Mesendoderm (in vitro differentiated cells): Measurements from ENCODE around the gene STRA6.
A peak's percentile ranks its signal among the peaks of the same experiment; 100 is the strongest.

Experiments
- DNase-seq: peaks from one replicate; pipeline ENCODE4 v3.0.0; 2013
- H2AK5ac ChIP-seq: 2 replicates; pipeline ENCODE4 v1.6.1; 2013; ENCODE audit warnings: low read length, inconsistent platforms
- H2BK120ac ChIP-seq: 2 replicates; pipeline ENCODE4 v1.6.1; 2013; ENCODE audit warnings: low read depth, mild to moderate bottlenecking, low read length, moderate library complexity, mixed read lengths
- H2BK15ac ChIP-seq: replicated peaks from 2 replicates; pipeline ENCODE4 v1.6.1; 2013; ENCODE audit warnings: low read depth, mild to moderate bottlenecking, moderate library complexity
- H2BK5ac ChIP-seq: 2 replicates; pipeline ENCODE4 v1.6.1; 2013; ENCODE audit warnings: low read length, inconsistent platforms
- H3K18ac ChIP-seq: 2 replicates; pipeline ENCODE4 v1.6.1; 2013; ENCODE audit warnings: mild to moderate bottlenecking, low read length, mixed read lengths
- H3K23ac ChIP-seq: one replicate; pipeline ENCODE4 v1.6.1; 2013; ENCODE audit warnings: low read length
- H3K27ac ChIP-seq: 2 replicates; pipeline ENCODE4 v1.5.1; 2013; ENCODE audit warnings: low read depth, mild to moderate bottlenecking, inconsistent platforms, low read length, moderate library complexity
- H3K27me3 ChIP-seq: 2 replicates; pipeline ENCODE4 v1.6.1; 2013; ENCODE audit warnings: low read length, control low read depth, mild to moderate bottlenecking, inconsistent platforms; ENCODE audit not compliant: insufficient read depth, poor library complexity
- H3K36me3 ChIP-seq: 2 replicates; pipeline ENCODE4 v1.6.1; 2013; ENCODE audit warnings: low read length, inconsistent platforms; ENCODE audit not compliant: control insufficient read depth, insufficient read depth
- H3K4ac ChIP-seq: one replicate; pipeline ENCODE4 v1.6.1; 2013; ENCODE audit warnings: low read depth, mild to moderate bottlenecking, low read length, moderate library complexity
- H3K4me1 ChIP-seq: 2 replicates; pipeline ENCODE4 v1.6.1; 2013; ENCODE audit warnings: low read depth, low read length, inconsistent platforms; ENCODE audit not compliant: control insufficient read depth
- H3K4me2 ChIP-seq: 2 replicates; pipeline ENCODE4 v1.6.1; 2013; ENCODE audit warnings: low read length
- H3K4me3 ChIP-seq: 2 replicates; pipeline ENCODE4 v1.5.1; 2013; ENCODE audit warnings: mild to moderate bottlenecking, low read length
- H3K56ac ChIP-seq: one replicate; pipeline ENCODE4 v1.6.1; 2013; ENCODE audit warnings: low read length
- H3K79me1 ChIP-seq: 2 replicates; pipeline ENCODE4 v1.6.1; 2013; ENCODE audit warnings: low read length, inconsistent platforms
- H3K79me2 ChIP-seq: 2 replicates; pipeline ENCODE4 v1.6.1; 2013; ENCODE audit warnings: mild to moderate bottlenecking, low read length; ENCODE audit not compliant: control insufficient read depth, insufficient read depth
- H3K9ac ChIP-seq: 2 replicates; pipeline ENCODE4 v1.6.1; 2013; ENCODE audit warnings: low read length, inconsistent platforms
- H4K5ac ChIP-seq: one replicate; pipeline ENCODE4 v1.6.1; 2013; ENCODE audit warnings: low read length
- H4K8ac ChIP-seq: one replicate; pipeline ENCODE4 v1.6.1; 2013; ENCODE audit warnings: low read depth, mild to moderate bottlenecking, control low read depth, low read length, moderate library complexity
- WGBS: extraction: QIAGEN DNeasy Blood & Tissue Kit; methylation state at CpG from one replicate; pipeline ENCODE4 v1.1.7; 2013; ENCODE audit warnings: low lambda C conversion rate, missing lambda C conversion rate; ENCODE audit not compliant: insufficient coverage; ENCODE audit errors: extremely low coverage; 5-methylcytosine and 5-hydroxymethylcytosine counted together

The STRA6 gene

DNA sequence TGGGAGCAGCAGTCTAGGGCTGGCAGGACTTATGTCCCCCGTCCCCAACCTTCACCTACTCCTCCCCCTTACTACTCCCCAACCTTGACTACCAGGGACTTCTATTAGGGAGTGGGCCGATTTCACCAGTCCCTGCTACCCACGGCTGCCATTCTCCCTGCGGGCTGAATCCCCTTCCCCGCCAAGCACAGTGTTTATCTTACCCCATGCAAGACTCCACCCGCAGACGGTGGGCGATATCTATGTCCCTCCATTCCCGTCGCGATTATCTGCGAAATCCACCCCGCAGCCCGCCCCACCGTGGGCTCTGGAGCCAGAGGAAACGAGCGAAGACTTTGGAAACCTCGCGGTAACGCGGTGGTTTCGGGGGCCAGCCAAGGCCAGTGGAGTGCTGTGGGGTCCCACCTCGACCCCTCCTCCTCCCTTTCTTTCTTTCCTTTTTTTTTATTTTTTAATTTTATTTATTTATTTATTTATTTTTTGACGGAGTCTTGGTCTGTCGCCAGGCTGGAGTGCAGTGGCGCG, 67.5 kb downstream of the STRA6 start:
- Histone ChIP-seq H2AK5ac (no peak overlapping the region), H4K8ac (no peak overlapping the region), H3K27ac (no peak overlapping the region), H2BK15ac (no peak overlapping the region), H3K56ac (peak overlapping the region; percentile 67), H3K4ac (no peak overlapping the region), H3K18ac (no peak overlapping the region), H2BK120ac (no peak overlapping the region), H3K79me2 (no peaks in the 10 kb centered on the region), H4K5ac (no peak overlapping the region), H3K79me1 (no peaks in the 10 kb centered on the region), H3K27me3 (peaks cover 50% of the 10 kb centered on the region), H3K23ac (no peak overlapping the region), H3K4me2 (peak overlapping the region; percentile 10), H3K4me3 (no peak overlapping the region), H3K4me1 (peaks cover 8% of the 10 kb centered on the region), H2BK5ac (no peak overlapping the region), H3K9ac (peak overlapping the region; percentile 46), H3K36me3 (no peaks in the 10 kb centered on the region)
- no peak for DNase-seq
- WGBS: no CpG with 5 or more reads among the region's 27 CpGs

- Histone ChIP-seq H3K56ac (peak overlapping the region; percentile 67), H3K27me3 (peaks cover 51% of the 10 kb centered on the region), H3K4me3 (no peak overlapping the region), H3K27ac (no peak overlapping the region), H2BK120ac (no peak overlapping the region), H3K36me3 (no peaks in the 10 kb centered on the region), H2BK5ac (no peak overlapping the region), H4K5ac (no peak overlapping the region), H2BK15ac (no peak overlapping the region), H3K79me2 (no peaks in the 10 kb centered on the region), H3K4me1 (peaks cover 10% of the 10 kb centered on the region), H3K23ac (no peak overlapping the region), H3K4me2 (peak overlapping the region; percentile 11), H3K18ac (no peak overlapping the region), H4K8ac (no peak overlapping the region), H2AK5ac (no peak overlapping the region), H3K9ac (no peak overlapping the region), H3K4ac (no peak overlapping the region), H3K79me1 (no peaks in the 10 kb centered on the region)
- no CpG with 5 or more reads among the region's 53 CpGs for WGBS
- peak; percentile 89 for DNase-seq
These were observed 68.1 kb downstream of the STRA6 start for GRCh38 chr15:74134387-74135027.

- Histone ChIP-seq H3K79me1 (no peaks in the 10 kb centered on the region), H3K36me3 (no peaks in the 10 kb centered on the region), H3K18ac (no peak overlapping the region), H3K4me3 (no peak overlapping the region), H2AK5ac (no peak overlapping the region), H2BK5ac (no peak overlapping the region), H3K4ac (no peak overlapping the region), H3K9ac (no peak overlapping the region), H3K27ac (no peak overlapping the region), H3K4me2 (no peak overlapping the region), H4K8ac (no peak overlapping the region), H3K23ac (no peak overlapping the region), H3K27me3 (peaks cover 56% of the 10 kb centered on the region), H2BK15ac (no peak overlapping the region), H3K79me2 (no peaks in the 10 kb centered on the region), H3K4me1 (peaks cover 13% of the 10 kb centered on the region), H3K56ac (no peak overlapping the region), H2BK120ac (no peak overlapping the region), H4K5ac (no peak overlapping the region)
- WGBS: no CpG with 5 or more reads among the region's 71 CpGs
- peak; percentile 52 for DNase-seq
These were observed 68.7 kb downstream of the STRA6 start for GRCh38 chr15:74133694-74134386.

- H3K4me1 ChIP-seq: peaks cover 13% of the 10 kb centered on the region
- H3K27me3 ChIP-seq: peaks cover 63% of the 10 kb centered on the region
These were observed 69.6 kb downstream of the STRA6 start for GRCh38 chr15:74132681-74133651.

DNA sequence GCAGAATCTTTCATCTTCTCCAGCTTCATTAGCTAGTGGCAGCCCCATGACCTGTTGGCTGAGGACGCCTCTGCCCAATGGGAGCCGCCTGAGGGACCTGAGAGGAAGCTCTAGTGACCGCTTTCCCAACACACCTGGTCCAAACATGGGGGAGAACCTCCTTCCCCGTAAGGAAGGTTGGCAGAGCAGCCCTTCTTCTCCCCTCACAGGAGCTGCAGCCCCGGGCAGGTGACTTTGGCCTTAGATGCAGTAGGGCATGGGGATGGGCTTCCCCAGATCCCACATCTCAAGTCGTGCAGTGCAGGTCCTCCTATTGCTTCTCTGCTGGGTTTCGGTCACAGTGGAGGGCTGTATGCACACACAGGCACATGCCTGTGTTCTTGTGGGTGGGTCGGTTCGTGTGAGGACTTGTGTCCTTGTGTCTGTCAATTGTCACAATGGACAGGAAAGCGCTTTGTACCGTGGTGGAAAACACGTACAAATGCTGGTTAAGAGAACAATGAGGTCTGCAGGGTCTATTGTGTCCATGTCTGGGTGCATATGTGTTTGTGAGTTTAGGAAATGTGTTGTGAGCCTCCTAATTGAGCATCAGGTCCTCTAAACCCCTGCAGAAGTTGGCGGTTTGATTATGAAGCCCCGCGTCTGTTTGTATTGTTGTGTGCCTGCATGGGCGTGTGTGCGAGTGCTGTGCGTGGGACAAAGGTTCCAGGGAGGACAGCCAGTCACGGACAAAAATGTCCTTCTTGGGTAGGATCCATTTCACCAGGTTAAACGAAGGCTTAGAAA, 70.8 kb downstream of the STRA6 start:
- Histone ChIP-seq H3K79me2 (no peaks in the 10 kb centered on the region), H3K56ac (no peak overlapping the region), H3K79me1 (no peaks in the 10 kb centered on the region), H3K36me3 (no peaks in the 10 kb centered on the region), H2AK5ac (no peak overlapping the region), H3K27ac (no peak overlapping the region), H3K4me2 (no peak overlapping the region), H4K5ac (no peak overlapping the region), H4K8ac (no peak overlapping the region), H3K4me1 (peaks cover 11% of the 10 kb centered on the region), H3K4ac (no peak overlapping the region), H3K4me3 (no peak overlapping the region), H2BK120ac (no peak overlapping the region), H3K23ac (no peak overlapping the region), H3K9ac (no peak overlapping the region), H3K27me3 (peaks cover 58% of the 10 kb centered on the region), H2BK15ac (no peak overlapping the region), H3K18ac (no peak overlapping the region), H2BK5ac (no peak overlapping the region)
- WGBS: no CpG with 5 or more reads among the region's 20 CpGs
- no peak for DNase-seq

More at GRCh38 chr15:74132681-74133651, 69.6 kb downstream of the STRA6 start:
- peak overlapping the region; percentile 13 for H3K4me2 ChIP-seq
- H3K23ac ChIP-seq: no peak overlapping the region
- H2BK120ac ChIP-seq: no peak overlapping the region
- no peak overlapping the region for H3K18ac ChIP-seq
- no peak overlapping the region for H2AK5ac ChIP-seq
- H3K79me2 ChIP-seq: no peaks in the 10 kb centered on the region
- no peaks in the 10 kb centered on the region for H3K36me3 ChIP-seq
- peak; percentile 51 for DNase-seq
- no peak overlapping the region for H2BK5ac ChIP-seq
- no peak overlapping the region for H4K8ac ChIP-seq
- no CpG with 5 or more reads among the region's 90 CpGs for WGBS
- no peak overlapping the region for H2BK15ac ChIP-seq
- no peak overlapping the region for H3K9ac ChIP-seq
- no peak overlapping the region for H3K27ac ChIP-seq
- H3K56ac ChIP-seq: no peak overlapping the region
- H4K5ac ChIP-seq: no peak overlapping the region
- no peak overlapping the region for H3K4ac ChIP-seq
- H3K79me1 ChIP-seq: no peaks in the 10 kb centered on the region
- H3K4me3 ChIP-seq: no peak overlapping the region
